Measurements from ENCODE around the gene MARCO.

DNA sequence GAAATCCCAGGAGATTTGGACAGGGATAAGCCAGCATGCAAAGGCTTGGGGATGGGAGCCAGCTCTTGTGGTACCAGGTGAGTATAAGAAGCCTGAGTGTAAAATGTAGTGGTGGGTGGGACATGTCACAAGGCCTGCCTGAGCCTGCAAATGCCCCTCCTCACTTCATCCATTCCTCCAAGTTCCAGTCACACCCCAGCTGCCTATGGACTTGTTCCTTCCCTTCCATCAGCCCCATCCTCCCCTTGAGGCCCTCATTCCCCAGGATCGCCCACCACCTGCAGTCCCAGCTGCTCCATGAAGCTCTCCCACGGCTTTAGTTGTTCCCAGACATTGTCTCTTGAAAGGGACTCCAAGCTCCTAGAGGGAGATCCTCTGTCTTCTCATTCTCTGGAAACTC, 81.5 kb downstream of the MARCO start:
- TF ChIP-seq, protein P1, sequence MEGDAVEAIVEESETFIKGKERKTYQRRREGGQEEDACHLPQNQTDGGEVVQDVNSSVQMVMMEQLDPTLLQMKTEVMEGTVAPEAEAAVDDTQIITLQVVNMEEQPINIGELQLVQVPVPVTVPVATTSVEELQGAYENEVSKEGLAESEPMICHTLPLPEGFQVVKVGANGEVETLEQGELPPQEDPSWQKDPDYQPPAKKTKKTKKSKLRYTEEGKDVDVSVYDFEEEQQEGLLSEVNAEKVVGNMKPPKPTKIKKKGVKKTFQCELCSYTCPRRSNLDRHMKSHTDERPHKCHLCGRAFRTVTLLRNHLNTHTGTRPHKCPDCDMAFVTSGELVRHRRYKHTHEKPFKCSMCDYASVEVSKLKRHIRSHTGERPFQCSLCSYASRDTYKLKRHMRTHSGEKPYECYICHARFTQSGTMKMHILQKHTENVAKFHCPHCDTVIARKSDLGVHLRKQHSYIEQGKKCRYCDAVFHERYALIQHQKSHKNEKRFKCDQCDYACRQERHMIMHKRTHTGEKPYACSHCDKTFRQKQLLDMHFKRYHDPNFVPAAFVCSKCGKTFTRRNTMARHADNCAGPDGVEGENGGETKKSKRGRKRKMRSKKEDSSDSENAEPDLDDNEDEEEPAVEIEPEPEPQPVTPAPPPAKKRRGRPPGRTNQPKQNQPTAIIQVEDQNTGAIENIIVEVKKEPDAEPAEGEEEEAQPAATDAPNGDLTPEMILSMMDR (IDR thresholded peaks at IDR 0.05) = no peak
- TF ChIP-seq POLR2A (IDR thresholded peaks at IDR 0.05) = no peak

Data from lower leg skin (tissue), 3 donors.